HG02884 (cell line): ENCODE data around the gene CLDN16.

Source experiments
- ATAC-seq: cut with Tn5 transposase; IDR thresholded peaks from one replicate; pipeline ENCODE4 v1.9.1; 2021; ENCODE audit warnings: mild to moderate bottlenecking, moderate library complexity; ENCODE audit not compliant: unreplicated experiment

The CLDN16 gene

GRCh38 chr3:190378240-190378891 is 9.6 kb upstream of the CLDN16 start:
- ATAC-seq = no peak

GRCh38 chr3:190380184-190380583 is 7.8 kb upstream of the CLDN16 start:
- no peak for ATAC-seq

- ATAC-seq = no peak
Observed at GRCh38 chr3:190381441-190381840, 6.5 kb upstream of the CLDN16 start.

GRCh38 chr3:190382082-190382481 is 5.9 kb upstream of the CLDN16 start:
- ATAC-seq = no peak

- ATAC-seq = peak; percentile 87
Observed at GRCh38 chr3:190384309-190384756, 3.6 kb upstream of the CLDN16 start.

- ATAC-seq = no peak
Observed at GRCh38 chr3:190385731-190386688, 2.0 kb upstream of the CLDN16 start.

GRCh38 chr3:190388703-190389102 is 740 bp downstream of the CLDN16 start:
- ATAC-seq = no peak

GRCh38 chr3:190396001-190396400 is 8.0 kb downstream of the CLDN16 start:
- ATAC-seq = no peak

GRCh38 chr3:190397889-190398288 is 9.9 kb downstream of the CLDN16 start:
- ATAC-seq = no peak

GRCh38 chr3:190399677-190400076 is 11.7 kb downstream of the CLDN16 start:
- ATAC-seq = no peak

- ATAC-seq = no peak
Observed at GRCh38 chr3:190401963-190402362, 14.0 kb downstream of the CLDN16 start.

- ATAC-seq = no peak
Observed at GRCh38 chr3:190404715-190405114, 16.8 kb downstream of the CLDN16 start.

GRCh38 chr3:190414297-190414696 is 26.3 kb downstream of the CLDN16 start:
- ATAC-seq = no peak

- ATAC-seq = no peak
Observed at GRCh38 chr3:190424108-190424477, 36.1 kb downstream of the CLDN16 start.

GRCh38 chr3:190424478-190425439 is 36.8 kb downstream of the CLDN16 start:
- peak; percentile 59 for ATAC-seq

GRCh38 chr3:190425833-190426232 is 37.9 kb downstream of the CLDN16 start:
- no peak for ATAC-seq

- no peak for ATAC-seq
Observed at GRCh38 chr3:190426806-190427507, 39.0 kb downstream of the CLDN16 start.

GRCh38 chr3:190429681-190430080 is 41.7 kb downstream of the CLDN16 start:
- no peak for ATAC-seq

- no peak for ATAC-seq
Observed at GRCh38 chr3:190430906-190431305, 42.9 kb downstream of the CLDN16 start.

GRCh38 chr3:190432216-190432615 is 44.3 kb downstream of the CLDN16 start:
- no peak for ATAC-seq
